Activated naive CD8-positive, alpha-beta T cell treated with anti-CD3 and anti-CD28 coated beads, Interleukin-2, amount 50 U/mL, for 16 hours (primary cell): ENCODE data around the gene YPEL4.

Experiments
- DNase-seq: peaks from one replicate; pipeline ENCODE4 v3.0.0-alpha.2; 2020; ENCODE audit warnings: low read depth, low spot score

YPEL4 gene

DNA sequence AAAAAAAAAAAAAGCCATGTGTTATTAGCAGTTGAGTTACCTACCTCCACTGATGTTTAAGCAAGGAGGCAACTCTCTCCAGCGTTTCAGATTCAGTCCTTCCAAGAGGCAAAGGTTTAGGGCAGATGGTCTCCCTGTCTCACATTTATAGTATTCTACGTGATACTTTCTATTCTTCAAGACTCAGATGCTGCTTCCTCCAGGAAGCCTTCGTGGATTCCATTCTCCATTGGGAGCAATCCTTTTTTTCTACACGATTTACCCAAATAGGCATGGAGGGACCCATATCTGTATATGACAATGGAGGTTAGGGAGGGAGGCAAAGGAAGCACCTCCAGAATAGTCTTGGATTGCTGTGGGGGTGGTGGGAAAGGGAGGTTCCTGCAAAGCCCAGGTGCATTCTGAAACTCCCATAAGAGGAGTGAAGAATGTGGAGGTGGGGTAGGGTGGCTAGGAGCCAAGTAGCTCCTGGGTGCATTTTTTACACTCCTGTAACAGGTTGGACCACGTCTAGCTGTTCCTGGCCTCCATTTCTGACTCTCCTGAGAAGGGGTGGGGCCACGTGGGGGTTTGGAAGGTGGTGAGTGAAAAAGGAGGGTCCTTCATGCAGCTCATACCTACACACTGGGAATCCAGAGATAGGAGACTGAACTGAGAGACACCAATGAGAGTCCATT, 16.2 kb downstream of the YPEL4 start:
- no peak for DNase-seq

DNA sequence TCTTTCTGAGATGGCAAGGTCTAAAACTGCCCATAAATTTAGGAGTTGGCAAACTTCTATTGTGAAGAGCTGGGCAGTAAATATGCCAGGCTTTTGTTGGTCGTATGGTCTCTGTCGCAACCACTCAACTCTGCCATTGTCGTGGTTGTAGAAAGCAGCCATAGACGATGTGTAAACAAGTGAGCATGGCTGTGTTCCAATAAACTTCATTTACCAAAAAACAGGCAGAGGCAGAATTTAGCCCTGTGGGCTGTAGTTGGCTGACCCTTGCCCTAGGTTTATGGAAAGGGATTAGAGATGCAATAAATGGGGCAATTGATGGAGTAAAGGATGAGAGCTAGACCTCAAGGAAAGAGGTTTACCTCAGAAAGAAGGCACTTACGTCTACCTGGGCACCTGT, 17.6 kb downstream of the YPEL4 start:
- DNase-seq: no peak

DNA sequence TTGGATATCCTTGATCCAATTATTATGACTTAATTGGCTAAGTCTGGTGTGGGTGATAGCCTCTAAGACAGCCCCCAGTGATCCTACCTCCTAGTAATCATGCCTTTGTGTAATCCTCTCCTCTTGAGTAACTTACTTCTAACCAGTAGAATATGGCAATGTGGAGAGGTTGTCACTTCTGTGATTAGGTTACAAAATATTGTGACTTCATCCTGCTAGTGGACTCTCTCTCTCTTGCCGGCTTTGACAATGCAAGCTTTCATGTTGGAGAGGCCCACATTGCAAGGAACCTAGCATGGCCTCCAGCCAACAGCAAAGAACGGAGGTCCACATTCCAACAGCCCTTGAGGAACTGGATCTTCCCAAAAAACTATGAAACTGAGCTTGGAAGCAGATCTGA, 19.5 kb downstream of the YPEL4 start:
- no peak for DNase-seq

DNA sequence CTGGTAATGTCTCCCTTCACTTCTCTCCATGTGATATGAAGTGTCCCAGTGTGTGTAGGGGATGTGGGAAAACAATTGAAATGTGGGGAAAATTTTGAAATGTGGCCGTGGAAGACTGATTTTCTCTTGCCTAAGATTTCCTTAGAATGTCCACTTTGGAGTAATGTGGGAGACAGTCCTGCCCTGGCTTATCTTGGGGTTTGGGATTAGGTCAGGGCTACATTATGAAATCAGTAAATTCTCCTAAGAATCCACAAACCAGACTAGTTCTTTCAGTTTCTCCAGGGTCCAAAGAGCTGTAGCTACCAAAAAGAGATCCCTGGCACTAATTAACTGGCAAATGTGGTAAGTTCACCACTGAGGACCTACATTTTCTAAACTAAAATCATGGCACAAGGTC, 22.8 kb downstream of the YPEL4 start:
- DNase-seq: no peak

DNA sequence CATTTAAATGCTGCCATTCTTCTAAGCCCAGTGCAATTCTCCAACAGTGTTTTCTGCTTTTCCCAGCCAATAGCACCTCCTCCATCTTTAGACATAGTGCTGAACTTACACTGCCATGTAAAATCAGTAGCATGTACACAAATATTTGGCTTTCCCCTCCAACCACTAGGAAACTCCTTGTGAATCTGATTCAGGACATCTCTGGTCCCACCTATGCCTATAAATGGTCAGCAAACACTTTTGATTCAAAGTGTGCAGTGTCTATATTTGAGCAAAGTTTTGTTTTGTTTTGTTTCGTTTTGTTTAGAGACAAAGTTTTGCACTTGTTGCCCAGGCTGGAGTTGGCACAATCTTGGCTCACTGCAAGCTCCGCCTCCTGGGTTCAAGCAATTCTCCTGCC, 24.8 kb downstream of the YPEL4 start:
- no peak for DNase-seq

DNA sequence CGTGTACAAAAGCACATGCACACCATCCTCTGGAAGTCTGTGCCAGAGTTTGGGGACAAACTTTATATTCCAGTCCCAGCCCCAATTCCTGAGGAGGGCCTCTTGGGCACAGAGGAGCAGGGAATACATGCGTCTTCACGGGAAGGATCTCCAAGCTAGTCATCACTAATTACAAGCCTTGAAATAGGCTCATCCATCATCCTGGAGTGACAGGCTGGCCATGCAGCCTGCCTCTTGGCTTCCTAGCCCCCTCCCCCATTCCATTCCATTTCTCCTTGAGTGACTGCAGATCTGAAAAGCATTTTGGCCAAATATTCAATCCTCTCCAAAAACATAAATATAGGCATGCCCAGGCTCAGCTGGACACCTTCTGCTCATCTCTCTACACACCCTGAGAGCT, 27.4 kb downstream of the YPEL4 start:
- DNase-seq: no peak

DNA sequence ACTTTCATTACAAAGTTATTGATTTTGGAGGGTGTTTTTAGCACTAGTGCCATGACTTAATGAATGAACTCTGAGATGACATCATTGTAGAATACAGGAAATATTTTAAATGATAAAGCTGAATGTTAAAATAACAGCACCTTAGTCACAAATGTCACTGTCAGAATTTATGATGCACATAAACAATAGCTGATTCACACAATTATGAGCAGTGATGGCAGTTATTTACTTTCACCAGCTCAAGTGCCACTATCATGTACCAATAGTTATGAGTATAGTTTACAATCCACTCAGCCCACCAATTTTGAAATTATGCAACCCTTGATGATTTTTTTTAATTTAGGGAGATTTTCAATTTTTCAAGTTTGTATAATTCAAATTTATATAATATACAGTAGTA, 29.2 kb downstream of the YPEL4 start:
- DNase-seq: no peak

DNA sequence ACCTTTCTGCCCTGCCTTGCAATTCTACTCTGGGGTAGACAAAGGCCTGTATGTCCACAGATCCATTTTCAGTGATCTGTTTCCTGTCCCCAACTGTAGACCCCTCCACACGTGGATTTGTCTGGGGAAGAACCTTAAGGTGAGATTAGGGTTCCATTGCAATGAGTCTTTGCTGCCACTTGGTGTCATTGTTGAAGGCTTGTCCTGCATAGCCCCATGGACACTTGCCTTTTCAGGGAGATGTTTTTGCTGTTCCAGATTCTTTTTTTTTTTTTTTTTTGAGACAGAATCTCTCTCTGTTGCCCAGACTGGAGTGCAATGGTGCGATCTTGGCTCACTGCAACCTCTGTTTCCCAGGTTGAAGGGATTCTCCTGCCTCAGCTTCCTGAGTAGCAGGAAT, 30.4 kb downstream of the YPEL4 start:
- no peak for DNase-seq

DNA sequence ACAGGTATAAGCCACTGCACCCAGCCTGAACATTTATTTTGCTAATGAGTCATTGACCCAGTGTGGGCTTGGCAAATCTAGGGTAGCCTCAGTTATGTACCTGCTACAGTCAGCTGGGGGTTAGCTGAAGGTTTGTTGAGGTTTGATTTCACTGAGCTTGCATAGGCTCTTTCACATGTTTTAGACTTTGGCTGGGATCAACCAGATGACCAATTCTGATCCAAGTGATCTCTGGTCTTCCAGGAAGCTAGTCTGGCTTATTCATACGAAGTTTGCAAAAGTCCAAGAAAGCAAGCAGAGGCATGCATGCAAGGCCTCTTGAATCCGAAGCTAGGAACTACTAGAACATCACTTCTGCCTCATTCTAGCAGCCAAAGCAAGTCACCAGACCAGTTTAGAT, 31.3 kb downstream of the YPEL4 start:
- DNase-seq: no peak

DNA sequence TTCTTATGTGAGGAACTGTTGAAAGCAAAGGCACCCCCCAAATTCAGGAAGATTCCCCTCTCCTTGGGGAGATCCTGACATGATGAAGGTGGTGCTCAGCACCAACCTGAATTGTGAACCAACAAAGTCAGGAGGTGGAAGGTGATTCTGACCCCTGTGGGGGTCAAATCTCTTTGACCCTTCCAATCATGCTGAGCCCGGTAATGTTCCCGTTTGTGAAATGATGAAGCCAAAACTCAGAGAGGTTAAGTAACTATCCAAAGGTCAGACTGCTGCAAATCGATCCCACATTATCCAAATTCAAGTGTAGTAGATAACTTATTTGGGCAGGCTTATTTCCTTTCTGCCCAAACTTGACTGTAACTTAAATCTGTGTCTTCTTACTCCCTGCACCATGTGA, 33.1 kb downstream of the YPEL4 start:
- DNase-seq: no peak

DNA sequence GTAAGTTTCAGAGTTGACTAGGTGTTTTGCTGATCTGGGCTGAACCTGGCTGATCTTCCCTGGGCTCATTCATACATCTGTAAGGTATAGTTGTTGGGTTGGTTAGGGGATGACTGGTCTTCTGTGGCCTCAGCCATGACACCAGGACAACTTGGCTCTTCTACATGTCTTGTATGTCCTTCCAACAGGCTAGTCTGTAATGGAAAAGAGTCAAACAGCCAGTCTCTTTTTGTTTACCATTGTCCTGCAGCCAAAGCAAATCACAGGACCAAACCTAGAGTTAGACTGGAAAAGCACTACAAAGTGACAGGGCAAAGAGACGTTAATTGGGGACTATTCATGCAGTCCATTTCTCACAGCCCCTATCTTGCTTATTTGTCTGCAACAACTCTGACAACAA, 34.4 kb downstream of the YPEL4 start:
- no peak for DNase-seq

DNA sequence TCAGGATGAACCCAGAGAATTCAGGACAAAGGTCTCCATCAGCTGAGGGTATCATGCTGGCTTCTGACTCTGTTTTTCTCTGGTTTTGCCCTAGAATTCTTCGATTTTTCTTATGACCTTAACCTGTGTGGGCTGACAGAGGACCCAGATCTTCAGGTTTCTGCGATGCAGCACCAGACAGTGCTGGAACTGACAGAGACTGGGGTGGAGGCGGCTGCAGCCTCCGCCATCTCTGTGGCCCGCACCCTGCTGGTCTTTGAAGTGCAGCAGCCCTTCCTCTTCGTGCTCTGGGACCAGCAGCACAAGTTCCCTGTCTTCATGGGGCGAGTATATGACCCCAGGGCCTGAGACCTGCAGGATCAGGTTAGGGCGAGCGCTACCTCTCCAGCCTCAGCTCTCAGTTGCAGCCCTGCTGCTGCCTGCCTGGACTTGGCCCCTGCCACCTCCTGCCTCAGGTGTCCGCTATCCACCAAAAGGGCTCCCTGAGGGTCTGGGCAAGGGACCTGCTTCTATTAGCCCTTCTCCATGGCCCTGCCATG, 35.4 kb downstream of the YPEL4 start:
- DNase-seq: no peak

DNA sequence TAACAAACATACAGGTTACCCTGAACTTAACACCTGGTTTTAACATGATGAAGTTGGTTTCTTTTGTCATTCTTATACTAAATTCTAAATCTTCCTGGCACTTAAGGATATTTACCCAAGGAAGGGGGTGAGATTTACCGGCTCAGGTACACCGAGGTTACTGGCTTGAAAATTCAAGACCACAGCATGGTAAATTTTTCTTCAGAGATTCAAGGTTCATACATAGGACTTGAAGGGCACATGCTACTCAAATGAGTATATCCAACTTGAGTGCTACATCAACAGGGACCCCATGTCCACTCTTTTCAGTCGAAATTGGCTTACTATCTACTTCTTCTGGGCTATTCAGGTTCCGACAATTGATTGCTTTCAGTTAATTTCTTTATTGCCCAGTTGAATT, 39.5 kb downstream of the YPEL4 start:
- no peak for DNase-seq

DNA sequence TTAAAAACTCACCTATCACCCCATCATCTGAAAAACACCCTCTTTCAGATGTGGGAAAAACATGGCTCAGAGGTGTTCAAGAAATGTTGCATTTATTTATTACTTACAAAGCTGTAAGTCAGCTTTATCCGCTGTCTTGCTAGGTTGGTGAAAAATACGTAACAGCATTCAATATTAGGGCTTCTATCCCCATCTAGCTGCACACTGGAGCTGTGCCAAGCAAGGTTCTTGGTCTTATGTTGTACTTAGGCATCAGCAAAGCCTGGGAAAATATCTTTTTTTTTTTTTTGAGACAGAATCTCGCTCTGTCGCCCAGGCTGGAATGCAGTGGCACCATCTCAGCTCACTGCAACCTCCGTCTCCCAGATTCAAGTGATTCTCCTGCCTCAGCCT, 44.7 kb downstream of the YPEL4 start:
- no peak for DNase-seq

DNA sequence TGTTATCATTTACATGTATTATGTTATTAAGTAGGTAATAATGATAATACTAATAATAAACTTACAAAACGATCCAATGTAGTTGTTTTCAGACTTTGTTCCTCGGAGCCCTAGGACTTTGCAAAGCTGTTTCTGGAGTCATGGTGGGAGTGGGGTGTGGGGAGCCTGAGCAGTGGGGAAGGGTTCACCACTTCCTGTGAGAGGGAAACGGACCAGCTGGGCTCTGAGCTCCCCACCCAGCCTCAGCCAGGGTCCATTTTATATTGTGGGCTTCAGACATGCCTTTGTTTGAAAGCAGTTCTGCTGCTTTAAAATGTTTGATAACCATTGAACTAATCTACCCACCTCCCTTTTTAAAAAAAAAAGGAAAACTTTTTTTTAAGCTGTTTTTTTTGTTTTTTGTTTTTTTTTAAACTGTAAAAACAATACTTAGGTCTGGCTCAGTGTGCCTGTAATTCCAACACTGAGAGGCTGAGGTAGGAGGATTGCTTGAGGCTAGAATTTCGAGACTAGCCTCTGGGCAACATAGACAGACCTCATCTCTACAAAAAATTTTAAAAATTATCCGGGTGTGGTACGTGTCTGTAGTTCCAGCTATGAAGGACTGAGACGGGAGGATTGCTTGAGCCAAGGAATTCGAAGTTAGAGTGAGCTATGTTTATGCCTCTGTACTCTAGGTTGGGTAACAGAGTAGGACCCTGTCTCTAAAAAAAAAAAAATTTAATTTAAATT, 45.2 kb downstream of the YPEL4 start:
- DNase-seq: no peak

DNA sequence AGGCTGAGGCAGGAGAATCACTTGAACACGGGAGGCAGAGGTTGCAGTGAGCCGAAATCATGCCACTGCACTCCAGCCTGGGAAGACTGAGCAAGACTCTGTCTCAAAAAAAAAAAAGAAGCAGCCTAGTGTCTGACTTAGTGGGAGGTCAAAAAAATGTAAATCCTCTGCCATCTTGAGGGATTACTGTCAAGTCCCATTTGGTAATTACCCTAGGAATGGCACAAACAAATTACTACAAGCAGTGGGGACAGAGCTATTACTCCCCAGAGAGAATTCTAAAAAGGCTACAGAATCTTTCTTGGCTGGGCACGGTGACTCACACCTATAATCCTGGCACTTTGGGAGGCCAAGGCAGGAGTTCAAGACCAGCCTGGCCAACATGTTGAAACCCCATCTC, 48.4 kb downstream of the YPEL4 start:
- no peak for DNase-seq

DNA sequence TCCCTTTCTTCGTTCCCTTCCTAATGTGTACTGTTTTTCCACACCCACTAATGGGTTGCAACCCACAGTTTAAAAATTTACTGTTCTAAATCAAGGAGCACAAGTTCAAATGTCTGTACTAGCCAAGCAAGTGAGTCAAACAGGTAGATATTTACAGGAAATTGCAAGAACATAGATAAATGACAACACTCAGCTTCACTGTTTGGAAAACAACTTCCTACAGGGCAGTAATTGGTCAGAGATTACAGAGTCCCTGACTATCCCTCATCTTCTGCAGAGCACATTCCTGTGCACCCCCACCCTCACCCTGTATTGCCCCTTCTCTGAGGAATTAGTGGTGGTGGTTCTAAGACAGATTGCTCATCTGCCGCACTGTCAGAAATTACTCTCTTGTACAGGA, 50.3 kb downstream of the YPEL4 start:
- no peak for DNase-seq

DNA sequence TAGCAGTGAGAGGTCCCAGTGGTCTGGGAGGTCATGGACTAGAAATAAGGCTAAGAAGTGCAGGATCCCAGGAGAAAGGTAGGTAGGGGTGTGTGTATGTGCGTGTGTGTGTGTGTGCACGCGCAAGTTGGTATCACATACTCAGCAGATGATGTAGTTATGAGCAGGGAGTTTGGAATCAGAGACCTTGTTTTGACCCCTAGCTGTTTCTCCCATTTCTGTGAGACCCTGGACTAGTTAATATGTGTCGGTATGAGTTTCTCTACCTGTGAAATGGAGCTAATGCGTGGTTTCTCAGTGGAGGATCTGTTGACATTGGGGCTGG, 50.9 kb downstream of the YPEL4 start:
- no peak for DNase-seq

DNA sequence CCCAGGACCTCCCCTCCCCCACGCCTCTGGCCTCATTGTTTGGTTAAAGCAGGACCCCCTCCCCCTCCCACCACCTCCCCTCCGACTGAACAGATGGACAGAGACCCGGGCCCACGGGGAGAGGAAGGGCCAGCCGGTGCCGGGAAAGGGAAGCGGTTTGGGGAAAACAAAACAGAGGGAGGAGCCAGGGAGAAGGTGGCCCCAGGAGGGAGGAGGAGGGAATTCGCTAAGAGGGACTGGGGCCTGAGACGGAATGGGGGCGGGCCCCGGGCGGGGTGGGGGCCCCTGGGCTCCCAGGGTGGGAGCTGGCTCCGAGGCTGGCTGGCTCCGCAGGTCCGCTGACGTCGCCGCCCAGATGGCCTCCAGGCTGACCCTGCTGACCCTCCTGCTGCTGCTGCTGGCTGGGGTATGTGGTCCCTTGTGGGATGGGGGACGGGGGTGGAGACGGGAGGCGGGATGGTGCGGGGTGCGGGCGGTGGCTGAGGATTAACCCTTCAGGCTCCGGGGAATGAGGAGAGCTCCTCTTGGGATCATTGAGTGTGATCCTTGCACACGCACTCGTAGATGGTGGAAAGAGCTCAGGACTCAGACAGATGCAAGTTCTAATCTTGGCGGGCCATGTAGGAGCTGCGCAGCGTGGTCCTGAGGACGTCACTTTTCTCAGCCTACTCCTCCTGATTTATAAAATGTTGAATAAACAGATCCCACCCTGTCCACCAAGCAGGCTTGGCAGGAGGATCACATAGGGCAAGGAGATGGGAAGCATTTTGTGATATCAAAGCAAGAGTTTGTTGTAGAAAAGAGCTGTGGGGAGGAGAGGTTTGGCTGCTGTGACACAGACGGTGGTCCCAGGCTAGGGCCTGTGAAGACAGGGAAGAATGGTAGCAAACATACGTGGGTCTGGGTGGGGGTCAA, 51.5 kb downstream of the YPEL4 start:
- DNase-seq: no peak

DNA sequence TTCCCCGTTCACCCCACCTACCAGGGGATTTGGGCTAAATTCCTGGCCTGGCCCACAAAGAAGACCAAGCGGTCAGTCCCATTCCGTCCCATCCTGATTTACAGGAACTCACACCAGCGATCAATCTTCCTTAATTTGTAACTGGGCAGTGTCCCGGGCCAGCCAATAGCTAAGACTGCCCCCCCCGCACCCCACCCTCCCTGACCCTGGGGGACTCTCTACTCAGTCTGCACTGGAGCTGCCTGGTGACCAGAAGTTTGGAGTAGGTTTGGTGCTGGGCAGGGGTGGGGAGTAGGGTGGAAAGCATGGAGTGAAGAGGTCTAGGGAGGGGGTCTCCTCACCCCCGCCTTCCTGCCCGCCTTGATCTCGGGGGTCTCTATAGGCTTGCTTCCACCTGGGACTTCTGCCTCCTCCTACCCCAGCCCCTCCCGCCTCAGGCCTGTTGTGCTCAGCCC, 52.2 kb downstream of the YPEL4 start, which contains the start of gene SERPING1:
SERPING1 (plus strand) TSS at position 225 of the 455 bp plus-strand sequence. CDS start 586 bp downstream, outside the sequence.
- no peak for DNase-seq

DNA sequence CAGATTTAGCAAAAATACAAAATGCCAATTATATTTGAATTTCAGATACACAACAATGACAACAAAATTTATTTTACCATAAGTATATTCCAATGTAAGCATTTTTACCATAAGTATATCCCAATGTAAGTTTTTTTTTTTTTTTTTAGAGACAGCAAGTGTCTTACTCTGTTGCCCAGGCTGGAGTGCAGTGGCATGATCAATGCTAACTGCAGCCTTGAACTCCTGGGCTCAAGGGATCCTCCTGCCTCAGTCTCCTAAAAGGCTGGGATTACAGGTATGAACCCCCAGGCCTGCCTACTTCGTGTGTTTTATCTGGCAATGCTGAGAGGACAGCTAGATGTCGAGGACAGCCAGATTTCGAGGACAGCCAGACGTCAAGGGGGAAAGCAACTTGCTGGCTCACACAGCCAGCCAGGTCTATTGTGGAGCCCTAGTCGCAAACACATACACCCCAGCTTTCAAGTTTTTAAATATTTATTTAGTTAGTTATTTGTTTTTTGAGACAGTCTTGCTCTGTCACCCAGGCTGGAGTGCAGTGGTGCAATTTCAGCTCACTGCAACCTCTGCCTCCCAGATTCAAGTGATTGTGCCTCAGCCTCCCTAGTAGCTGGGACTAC, 53.3 kb downstream of the YPEL4 start:
- DNase-seq: no peak
